Epithelial cell of proximal tubule (primary cell): Measurements from ENCODE around the gene ARFRP1. TPM values are rescaled to one million over a fixed set of nuclear protein-coding genes. Genes with fewer than 3 reads are reported as not detected.
"Not testable (repeated sequence)": the region's sequence is repeated elsewhere in the genome, so short reads cannot be mapped to it uniquely, and the experiment has no call there.

ENCODE experiments used
- DNase-seq: peaks from one replicate; pipeline ENCODE4 v3.0.0-alpha.2; 2011; ENCODE audit warnings: low read depth
- H3K4me3 ChIP-seq: 2 replicates; pipeline ENCODE4 v1.5.1; 2011; ENCODE audit warnings: low read depth, mild to moderate bottlenecking, low read length
- CTCF ChIP-seq: conservative IDR thresholded peaks from 2 replicates; pipeline ENCODE4 v1.5.1; 2012; ENCODE audit warnings: low read depth, mild to moderate bottlenecking, low read length
- total RNA-seq: library from RNA; depleted of rRNA; stranded (reverse); fragments of >200 nt; gene quantifications from 2 replicates; pipeline ENCODE4 v1.2.3, GENCODE V29; 2015

Gene ARFRP1
- total RNA-seq, 1 donor from 2014 or later, result 49.0 TPM

- TF ChIP-seq CTCF, result no peak
- peak overlapping the region; percentile 72 for H3K4me3 ChIP-seq
- no peak for DNase-seq
Observed at GRCh38 chr20:63652192-63652980, 55.4 kb downstream of the ARFRP1 start.

- DNase-seq, result no peak
- H3K4me3 ChIP-seq, result peak overlapping the region; percentile 72
- no peak for TF ChIP-seq CTCF
Observed at GRCh38 chr20:63651942-63652191, 55.9 kb downstream of the ARFRP1 start.

GRCh38 chr20:63650486-63650885 is 57.3 kb downstream of the ARFRP1 start:
- not testable (repeated sequence) for DNase-seq, H3K4me3 ChIP-seq

GRCh38 chr20:63648895-63649589 is 58.7 kb downstream of the ARFRP1 start:
- no peak for TF ChIP-seq CTCF
- H3K4me3 ChIP-seq, result no peak overlapping the region
- DNase-seq, result no peak

Other genes with a start within 250 kb of the ARFRP1 start
- gene KCNQ2, start 235.3 kb downstream of the ARFRP1 start, total RNA-seq, result 0.14 TPM in 1 of 2 replicates, not detected in the other
- gene EEF1A2, start 208.9 kb downstream of the ARFRP1 start, total RNA-seq, result 1.2 and 20.0 TPM in 2 replicates
- gene PPDPF, start 187.2 kb downstream of the ARFRP1 start, total RNA-seq, result 99.3 and 247 TPM in 2 replicates
- not detected in 2 replicates for gene PTK6, start 170.6 kb downstream of the ARFRP1 start, total RNA-seq
- not detected in 2 replicates for gene SRMS, start 160.2 kb downstream of the ARFRP1 start, total RNA-seq
- gene FNDC11, start 153.8 kb downstream of the ARFRP1 start, total RNA-seq, result 1.7 TPM in 2 replicates
- 25.7 and 48.8 TPM in 2 replicates for gene HELZ2, start 133.7 kb downstream of the ARFRP1 start, total RNA-seq
- 10.5 and 10.7 TPM in 2 replicates for gene GMEB2, start 80.9 kb downstream of the ARFRP1 start, total RNA-seq
- 64.5 and 112 TPM in 2 replicates for gene STMN3, start 54.6 kb downstream of the ARFRP1 start, total RNA-seq
- gene RTEL1, start 49.7 kb downstream of the ARFRP1 start, total RNA-seq, result 26.5 and 29.1 TPM in 2 replicates
- 509 and 817 TPM in 2 replicates for gene TNFRSF6B, start 11.3 kb downstream of the ARFRP1 start, total RNA-seq
- gene ZGPAT, start 63 bp upstream of the ARFRP1 start, total RNA-seq, result 36.5 and 57.2 TPM in 2 replicates
- 6.5 and 19.1 TPM in 2 replicates for gene LIME1, start 28.7 kb upstream of the ARFRP1 start, total RNA-seq
- 91.5 and 91.9 TPM in 2 replicates for gene SLC2A4RG, start 31.8 kb upstream of the ARFRP1 start, total RNA-seq
- gene ZBTB46, start 123.3 kb upstream of the ARFRP1 start, total RNA-seq, result 0.58 and 0.72 TPM in 2 replicates
- gene ABHD16B, start 153.5 kb upstream of the ARFRP1 start, total RNA-seq, result not detected in 2 replicates
- gene TPD52L2, start 157.3 kb upstream of the ARFRP1 start, total RNA-seq, result 112 and 128 TPM in 2 replicates
- 46.1 and 46.4 TPM in 2 replicates for gene DNAJC5, start 187.2 kb upstream of the ARFRP1 start, total RNA-seq
- 16.2 and 35.7 TPM in 2 replicates for gene UCKL1, start 248.4 kb upstream of the ARFRP1 start, total RNA-seq